ENCODE results near the gene GALM. TPM values are rescaled to one million over a fixed set of nuclear protein-coding genes. Genes with fewer than 3 reads are reported as not detected.

Gene GALM
- total and polyA plus RNA-seq, 2 of the 13 experiments (the other 11 are each of a cell fraction or from before 2014, with no cell fraction given): 65.5 to 90.0 TPM

DNA sequence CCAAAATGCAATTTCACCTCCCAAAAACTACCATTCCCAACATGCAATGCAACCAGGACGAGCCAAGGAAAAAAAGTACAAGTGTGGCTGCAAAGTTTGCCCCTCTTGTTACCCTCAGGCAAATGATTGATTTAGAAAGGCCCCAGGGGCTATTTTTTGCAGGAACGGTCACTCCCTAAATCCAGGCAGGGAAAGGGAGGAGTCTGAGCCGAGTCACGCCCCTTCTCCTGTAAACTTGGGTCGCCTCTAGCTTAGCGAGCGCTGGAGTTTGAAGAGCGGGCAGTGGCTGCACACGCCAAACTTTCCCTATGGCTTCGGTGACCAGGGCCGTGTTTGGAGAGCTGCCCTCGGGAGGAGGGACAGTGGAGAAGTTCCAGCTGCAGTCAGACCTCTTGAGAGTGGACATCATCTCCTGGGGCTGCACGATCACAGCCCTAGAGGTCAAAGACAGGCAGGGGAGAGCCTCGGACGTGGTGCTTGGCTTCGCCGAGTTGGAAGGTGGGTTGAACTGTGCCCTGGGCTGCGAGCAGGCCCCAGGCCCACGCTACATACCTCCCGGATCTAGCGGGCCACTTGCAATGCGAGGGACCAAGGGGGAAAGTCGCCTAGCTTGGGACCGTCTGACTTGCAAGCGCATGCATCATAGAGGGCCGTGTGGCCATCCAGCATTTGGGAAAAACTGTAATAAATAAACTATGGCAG lies at the start of gene GALM (continued):
- TF ChIP-seq, protein P1, sequence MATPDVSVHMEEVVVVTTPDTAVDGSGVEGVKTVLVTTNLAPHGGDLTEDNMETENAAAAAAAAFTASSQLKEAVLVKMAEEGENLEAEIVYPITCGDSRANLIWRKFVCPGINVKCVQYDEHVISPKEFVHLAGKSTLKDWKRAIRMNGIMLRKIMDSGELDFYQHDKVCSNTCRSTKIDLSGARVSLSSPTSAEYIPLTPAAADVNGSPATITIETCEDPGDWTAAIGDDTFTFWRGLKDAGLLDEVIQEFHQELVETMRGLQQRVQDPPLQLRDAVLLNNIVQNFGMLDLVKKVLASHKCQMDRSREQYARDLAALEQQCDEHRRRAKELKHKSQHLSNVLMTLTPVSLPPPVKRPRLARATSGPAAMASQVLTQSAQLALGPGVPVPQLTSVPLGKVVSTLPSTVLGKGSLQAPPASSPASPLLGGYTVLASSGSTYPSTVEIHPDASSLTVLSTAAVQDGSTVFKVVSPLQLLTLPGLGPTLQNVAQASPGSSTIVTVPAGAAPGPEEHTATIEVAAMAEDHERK (CRISPR knock-in tag; IDR thresholded peaks at IDR 0.05; ENCODE audit: low read depth): 0 out of 2 replicates have a peak, but pooled peaks have one; percentile 64
- TF ChIP-seq, protein P2, sequence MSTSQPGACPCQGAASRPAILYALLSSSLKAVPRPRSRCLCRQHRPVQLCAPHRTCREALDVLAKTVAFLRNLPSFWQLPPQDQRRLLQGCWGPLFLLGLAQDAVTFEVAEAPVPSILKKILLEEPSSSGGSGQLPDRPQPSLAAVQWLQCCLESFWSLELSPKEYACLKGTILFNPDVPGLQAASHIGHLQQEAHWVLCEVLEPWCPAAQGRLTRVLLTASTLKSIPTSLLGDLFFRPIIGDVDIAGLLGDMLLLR (CRISPR knock-in tag; IDR thresholded peaks at IDR 0.05): peak; percentile 83
- TF ChIP-seq YEATS4 (CRISPR knock-in tag; IDR thresholded peaks at IDR 0.05; ENCODE audit: borderline replicate concordance) (peak; percentile 63; the same call in 1 of the 2 replicates), NBN (conservative IDR thresholded peaks at IDR 0.05) (no peak), SALL2 (CRISPR knock-in tag; IDR thresholded peaks at IDR 0.05) (peak; percentile 41), PCBP2 (optimal IDR thresholded peaks at IDR 0.05; ENCODE audit: low read depth, low read length, poor library complexity, severe bottlenecking) (no peak), ZNF879 (CRISPR knock-in tag; IDR thresholded peaks at IDR 0.05) (no peak), MAZ (IDR thresholded peaks at IDR 0.05; ENCODE audit: borderline replicate concordance, low read depth, low read length) (peak; percentile 56; the same call in 1 of the 2 replicates), MAZ (CRISPR knock-in tag; IDR thresholded peaks at IDR 0.05; ENCODE audit: low read depth) (no peak; the same call in 1 of the 2 replicates), NFIC (IDR thresholded peaks at IDR 0.05; ENCODE audit: low read length) (0 out of 2 replicates have a peak, but pooled peaks have one; percentile 65), TSC22D2 (CRISPR knock-in tag; IDR thresholded peaks at IDR 0.05; ENCODE audit: borderline replicate concordance) (peak; percentile 60; the same call in 1 of the 2 replicates), ZSCAN30 (CRISPR knock-in tag; IDR thresholded peaks at IDR 0.05) (peak; percentile 94; the same call in 1 of the 2 replicates), ZNF720 (CRISPR knock-in tag; IDR thresholded peaks at IDR 0.05) (no peak), ZNF34 (CRISPR knock-in tag; IDR thresholded peaks at IDR 0.05; ENCODE audit: borderline replicate concordance) (peak; percentile 41; the same call in 1 of the 2 replicates), AKAP8 (CRISPR knock-in tag; IDR thresholded peaks at IDR 0.05) (no peak), REXO4 (CRISPR knock-in tag; IDR thresholded peaks at IDR 0.05; ENCODE audit: borderline replicate concordance) (no peak)
- TF ChIP-seq, protein P3, sequence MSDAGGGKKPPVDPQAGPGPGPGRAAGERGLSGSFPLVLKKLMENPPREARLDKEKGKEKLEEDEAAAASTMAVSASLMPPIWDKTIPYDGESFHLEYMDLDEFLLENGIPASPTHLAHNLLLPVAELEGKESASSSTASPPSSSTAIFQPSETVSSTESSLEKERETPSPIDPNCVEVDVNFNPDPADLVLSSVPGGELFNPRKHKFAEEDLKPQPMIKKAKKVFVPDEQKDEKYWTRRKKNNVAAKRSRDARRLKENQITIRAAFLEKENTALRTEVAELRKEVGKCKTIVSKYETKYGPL (CRISPR knock-in tag; IDR thresholded peaks at IDR 0.05): no peak
- TF ChIP-seq, protein P4, sequence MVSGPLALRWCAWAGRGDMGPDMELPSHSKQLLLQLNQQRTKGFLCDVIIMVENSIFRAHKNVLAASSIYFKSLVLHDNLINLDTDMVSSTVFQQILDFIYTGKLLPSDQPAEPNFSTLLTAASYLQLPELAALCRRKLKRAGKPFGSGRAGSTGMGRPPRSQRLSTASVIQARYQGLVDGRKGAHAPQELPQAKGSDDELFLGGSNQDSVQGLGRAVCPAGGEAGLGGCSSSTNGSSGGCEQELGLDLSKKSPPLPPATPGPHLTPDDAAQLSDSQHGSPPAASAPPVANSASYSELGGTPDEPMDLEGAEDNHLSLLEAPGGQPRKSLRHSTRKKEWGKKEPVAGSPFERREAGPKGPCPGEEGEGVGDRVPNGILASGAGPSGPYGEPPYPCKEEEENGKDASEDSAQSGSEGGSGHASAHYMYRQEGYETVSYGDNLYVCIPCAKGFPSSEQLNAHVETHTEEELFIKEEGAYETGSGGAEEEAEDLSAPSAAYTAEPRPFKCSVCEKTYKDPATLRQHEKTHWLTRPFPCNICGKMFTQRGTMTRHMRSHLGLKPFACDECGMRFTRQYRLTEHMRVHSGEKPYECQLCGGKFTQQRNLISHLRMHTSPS (CRISPR knock-in tag; IDR thresholded peaks at IDR 0.05; ENCODE audit: low read depth): peak; percentile 49
- TF ChIP-seq, protein P5, sequence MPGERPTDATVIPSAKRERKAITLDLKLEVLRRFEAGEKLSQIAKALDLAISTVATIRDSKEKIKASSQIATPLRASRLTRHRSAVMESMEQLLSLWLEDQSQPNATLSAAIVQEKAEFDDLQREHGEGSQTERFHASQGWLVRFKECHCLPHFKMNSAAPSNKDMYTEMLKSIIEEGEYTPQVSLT (CRISPR knock-in tag; IDR thresholded peaks at IDR 0.05; ENCODE audit: borderline replicate concordance, low read depth): 0 out of 2 replicates have a peak, but pooled peaks have one; percentile 56
- TF ChIP-seq, protein P6, sequence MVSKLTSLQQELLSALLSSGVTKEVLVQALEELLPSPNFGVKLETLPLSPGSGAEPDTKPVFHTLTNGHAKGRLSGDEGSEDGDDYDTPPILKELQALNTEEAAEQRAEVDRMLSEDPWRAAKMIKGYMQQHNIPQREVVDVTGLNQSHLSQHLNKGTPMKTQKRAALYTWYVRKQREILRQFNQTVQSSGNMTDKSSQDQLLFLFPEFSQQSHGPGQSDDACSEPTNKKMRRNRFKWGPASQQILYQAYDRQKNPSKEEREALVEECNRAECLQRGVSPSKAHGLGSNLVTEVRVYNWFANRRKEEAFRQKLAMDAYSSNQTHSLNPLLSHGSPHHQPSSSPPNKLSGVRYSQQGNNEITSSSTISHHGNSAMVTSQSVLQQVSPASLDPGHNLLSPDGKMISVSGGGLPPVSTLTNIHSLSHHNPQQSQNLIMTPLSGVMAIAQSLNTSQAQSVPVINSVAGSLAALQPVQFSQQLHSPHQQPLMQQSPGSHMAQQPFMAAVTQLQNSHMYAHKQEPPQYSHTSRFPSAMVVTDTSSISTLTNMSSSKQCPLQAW (CRISPR knock-in tag; IDR thresholded peaks at IDR 0.05): peak; percentile 98

Data from HepG2 (cell line).